Measurements from ENCODE around the gene EFS.

Gene EFS

GRCh38 chr14:23324993-23325392, 40.0 kb downstream of the EFS start:
- DNase-seq, result no peak

GRCh38 chr14:23324455-23324846, 40.5 kb downstream of the EFS start:
- DNase-seq, result no peak

GRCh38 chr14:23323838-23324454, 41.0 kb downstream of the EFS start:
- DNase-seq, result no peak

- DNase-seq, result peak; percentile 14
These were observed 42.1 kb downstream of the EFS start for GRCh38 chr14:23322568-23323517.

GRCh38 chr14:23321572-23322547, 43.1 kb downstream of the EFS start:
- DNase-seq, result peak; percentile 44

GRCh38 chr14:23320584-23321571, 44.1 kb downstream of the EFS start, which contains the start of gene PABPN1:
Gene PABPN1 (plus strand): TSS chr14:23321457. CDS start chr14:23321470, 13 bp downstream.
- peak; percentile 100 for DNase-seq

- DNase-seq, result no peak
These were observed 45.0 kb downstream of the EFS start for GRCh38 chr14:23319746-23320583.

GRCh38 chr14:23316300-23316699, 48.7 kb downstream of the EFS start:
- no peak for DNase-seq

GRCh38 chr14:23310546-23310945, 54.4 kb downstream of the EFS start:
- no peak for DNase-seq

GRCh38 chr14:23308721-23309445, 56.1 kb downstream of the EFS start:
- DNase-seq, result no peak

- DNase-seq, result peak; percentile 37
These were observed 57.0 kb downstream of the EFS start for GRCh38 chr14:23307687-23308644.

- DNase-seq, result no peak
These were observed 57.8 kb downstream of the EFS start for GRCh38 chr14:23307146-23307530.

- peak; percentile 88 for DNase-seq
These were observed 58.4 kb downstream of the EFS start, which contains the start of gene BCL2L2 for GRCh38 chr14:23306412-23307145. Gene BCL2L2 (plus strand): TSS chr14:23306833. CDS start chr14:23307768, 935 bp downstream.
